ENCODE results near the gene ZNF425. TPM values are rescaled to one million over a fixed set of nuclear protein-coding genes. Genes with fewer than 3 reads are reported as not detected.

The ZNF425 gene, protein sequence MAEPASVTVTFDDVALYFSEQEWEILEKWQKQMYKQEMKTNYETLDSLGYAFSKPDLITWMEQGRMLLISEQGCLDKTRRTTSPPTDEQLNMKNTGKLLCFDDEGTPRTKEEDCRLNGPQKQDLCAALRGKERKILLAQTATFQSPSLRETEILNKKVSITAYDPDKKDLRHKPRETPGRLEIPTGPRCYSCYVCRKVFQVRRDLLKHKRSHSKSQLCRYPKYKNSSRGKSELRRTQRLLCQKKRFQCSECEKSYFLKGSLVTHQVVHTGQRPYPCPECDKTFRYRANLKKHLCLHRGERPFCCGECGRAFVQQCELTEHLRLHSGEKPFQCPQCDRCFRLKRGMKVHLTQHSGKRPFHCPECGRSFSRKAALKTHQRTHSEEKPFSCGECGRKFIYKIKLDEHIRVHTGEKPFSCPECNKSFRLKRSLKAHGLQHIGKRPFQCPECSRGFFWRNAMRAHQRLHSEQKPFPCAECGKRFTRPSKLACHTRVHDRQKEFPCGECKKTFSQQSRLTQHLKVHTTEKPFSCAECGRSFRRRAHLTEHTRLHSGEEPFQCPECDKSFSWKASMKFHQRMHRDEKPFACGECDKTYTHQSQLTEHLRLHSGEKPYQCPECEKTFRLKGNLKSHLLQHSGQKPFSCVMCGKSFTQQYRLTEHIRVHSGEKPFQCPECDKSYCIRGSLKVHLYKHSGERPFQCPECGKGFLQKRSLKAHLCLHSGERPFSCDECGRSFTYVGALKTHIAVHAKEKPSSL
- total RNA-seq (2022; extraction: Qiagen RNA extraction): 1.1 to 1.9 TPM (median 1.5 TPM) in 5 replicates

DNA sequence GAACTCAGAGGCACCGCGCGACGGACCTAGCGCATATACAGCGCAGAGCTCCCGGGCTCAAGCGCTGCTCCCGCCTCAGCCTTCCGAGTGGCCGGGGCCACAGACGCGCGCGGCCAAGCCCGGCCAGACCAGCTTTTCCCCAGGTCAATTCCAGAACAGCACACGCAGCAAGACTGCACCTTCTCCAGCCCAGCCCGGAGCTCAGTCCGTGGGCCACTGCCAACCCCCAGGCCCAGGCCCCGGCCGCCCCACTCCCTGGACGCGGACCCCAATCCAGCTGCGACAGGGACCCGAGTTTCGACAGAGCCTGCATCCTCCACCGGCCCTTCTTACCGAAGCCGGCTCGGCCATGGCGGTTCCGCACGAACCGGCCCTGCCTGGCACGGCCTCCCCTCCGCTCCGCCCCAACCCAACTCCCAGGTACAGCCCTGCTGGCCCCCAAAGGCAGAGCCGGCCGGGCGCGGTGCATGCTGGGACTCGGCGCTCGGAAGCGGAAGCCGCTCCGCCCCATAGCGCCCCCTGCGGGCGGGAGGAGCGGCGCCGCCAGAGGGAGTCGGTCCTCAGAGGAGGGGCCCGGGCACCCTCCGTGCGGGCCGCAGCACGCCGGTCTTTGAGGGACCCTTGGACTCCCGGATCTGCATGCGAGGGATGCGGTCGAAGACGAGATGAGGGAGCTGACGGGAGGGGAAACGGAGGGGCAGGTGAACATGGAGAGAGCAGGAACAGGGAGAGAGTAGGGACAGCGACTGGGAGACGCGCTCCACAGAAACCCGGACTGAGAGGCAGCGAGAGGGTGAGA lies at the start of gene ZNF425:
TSS of gene ZNF425 (minus strand) at position 462 of the 799 bp plus-strand sequence. CDS start at position 351, 111 bp downstream.

GRCh38 chr7:149147072-149147751 lies 21.1 kb upstream of the ZNF425 start, which contains the start of gene ZNF398:
ZNF398 (plus strand) TSS chr7:149147453; CDS start chr7:149147743, 290 bp downstream.

GRCh38 chr7:149090397-149091195 lies 35.5 kb downstream of the ZNF425 start, which contains the start of gene ZNF786:
ZNF786 (minus strand) TSS chr7:149090718; CDS start chr7:149090640, 78 bp downstream.

Other genes with a start within 250 kb of the ZNF425 start
- gene EZH2, start 242.0 kb downstream of the ZNF425 start, total RNA-seq (2022; extraction: Qiagen RNA extraction): 17.6 to 21.4 TPM (median 21.0 TPM) in 5 replicates
- 179 to 198 TPM (median 189 TPM) in 5 replicates for gene PDIA4, start 97.8 kb downstream of the ZNF425 start, total RNA-seq (2022; extraction: Qiagen RNA extraction)
- 5.0 to 6.9 TPM (median 6.5 TPM) in 5 replicates for gene ZNF786, start 35.6 kb downstream of the ZNF425 start, total RNA-seq (2022; extraction: Qiagen RNA extraction)
- 8.1 to 11.4 TPM (median 9.8 TPM) in 5 replicates for gene ZNF398, start 21.1 kb upstream of the ZNF425 start, total RNA-seq (2022; extraction: Qiagen RNA extraction)
- gene ZNF282, start 69.2 kb upstream of the ZNF425 start, total RNA-seq (2022; extraction: Qiagen RNA extraction): 18.0 to 26.1 TPM (median 24.3 TPM) in 5 replicates
- 8.5 to 10.6 TPM (median 9.6 TPM) in 5 replicates for gene ZNF212, start 113.3 kb upstream of the ZNF425 start, total RNA-seq (2022; extraction: Qiagen RNA extraction)
- 3.8 to 6.8 TPM (median 5.8 TPM) in 5 replicates for gene ZNF783, start 135.9 kb upstream of the ZNF425 start, total RNA-seq (2022; extraction: Qiagen RNA extraction)